ENCODE results near the gene CSNK1D.

CSNK1D gene

DNA sequence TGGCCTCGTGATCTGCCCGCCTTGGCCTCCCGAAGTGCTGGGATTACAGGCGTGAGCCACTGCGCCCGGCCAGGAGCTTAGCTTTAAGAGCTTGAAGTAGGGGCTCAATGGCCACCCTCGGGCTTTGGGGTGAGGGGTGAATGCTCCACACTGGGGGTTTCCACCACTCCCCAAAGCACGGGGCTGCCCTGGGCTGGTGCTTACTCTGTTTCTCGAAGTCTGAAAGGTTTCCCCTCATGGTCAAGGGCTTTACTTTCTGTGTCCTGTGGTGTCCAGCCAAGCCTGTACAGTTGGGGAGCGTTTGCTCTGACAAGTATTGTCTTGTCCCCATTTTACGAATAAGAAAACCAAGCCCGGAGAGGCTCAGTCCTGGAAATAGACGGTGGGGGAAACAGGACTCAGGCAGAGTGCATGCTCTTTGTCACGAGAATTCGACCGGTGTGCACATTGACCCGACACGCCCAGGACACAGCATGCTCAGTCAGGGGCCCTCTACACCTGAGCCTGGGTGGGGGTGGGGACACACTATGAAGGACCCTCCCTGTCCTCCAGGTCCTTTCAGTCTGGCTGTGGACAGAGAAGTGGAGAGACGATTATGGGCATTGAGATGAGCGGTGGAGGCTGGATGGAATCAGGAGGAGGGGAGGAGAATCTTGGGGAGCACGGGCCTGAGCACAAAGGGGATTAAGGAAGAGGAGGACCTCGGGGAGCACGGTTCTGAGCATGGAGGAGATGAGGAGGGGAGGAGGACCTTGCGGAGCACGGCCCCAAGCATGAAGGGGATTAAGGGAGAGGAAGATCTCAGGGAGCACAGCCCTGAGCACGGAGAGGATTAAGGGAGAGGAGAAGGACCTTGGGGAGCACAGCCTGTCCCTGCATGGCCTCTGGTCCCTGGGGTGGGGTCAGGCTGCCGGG lies 36.4 kb upstream of the CSNK1D start:
- no peak for DNase-seq

DNA sequence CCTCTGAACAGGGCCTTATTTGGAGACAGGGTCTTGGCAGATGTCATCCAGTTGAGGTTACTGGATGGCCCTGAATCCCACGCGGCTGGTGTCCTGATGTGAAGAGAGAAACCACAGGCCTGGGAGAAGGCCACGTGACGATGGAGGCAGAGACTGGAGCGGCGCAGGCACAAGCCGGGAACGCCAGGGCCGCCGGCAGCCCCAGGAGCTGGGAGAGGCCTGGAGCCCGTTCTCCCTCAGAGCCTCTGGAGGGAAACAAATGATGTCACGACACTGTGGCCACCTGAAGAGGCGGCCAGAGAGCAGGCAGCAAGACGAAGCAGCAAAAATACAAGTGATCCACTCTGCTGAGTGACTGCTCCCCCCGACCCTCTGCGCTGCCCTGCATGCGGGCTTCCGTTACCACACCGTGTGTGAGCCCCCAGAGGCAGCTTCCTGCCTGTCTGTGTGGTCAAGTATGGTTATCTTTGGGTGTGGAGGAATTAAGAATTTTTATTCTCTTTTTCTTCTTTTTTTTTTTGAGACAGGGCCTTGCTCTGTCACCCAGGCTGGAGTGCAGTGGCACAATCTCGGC lies 32.3 kb upstream of the CSNK1D start:
- no peak for DNase-seq

DNA sequence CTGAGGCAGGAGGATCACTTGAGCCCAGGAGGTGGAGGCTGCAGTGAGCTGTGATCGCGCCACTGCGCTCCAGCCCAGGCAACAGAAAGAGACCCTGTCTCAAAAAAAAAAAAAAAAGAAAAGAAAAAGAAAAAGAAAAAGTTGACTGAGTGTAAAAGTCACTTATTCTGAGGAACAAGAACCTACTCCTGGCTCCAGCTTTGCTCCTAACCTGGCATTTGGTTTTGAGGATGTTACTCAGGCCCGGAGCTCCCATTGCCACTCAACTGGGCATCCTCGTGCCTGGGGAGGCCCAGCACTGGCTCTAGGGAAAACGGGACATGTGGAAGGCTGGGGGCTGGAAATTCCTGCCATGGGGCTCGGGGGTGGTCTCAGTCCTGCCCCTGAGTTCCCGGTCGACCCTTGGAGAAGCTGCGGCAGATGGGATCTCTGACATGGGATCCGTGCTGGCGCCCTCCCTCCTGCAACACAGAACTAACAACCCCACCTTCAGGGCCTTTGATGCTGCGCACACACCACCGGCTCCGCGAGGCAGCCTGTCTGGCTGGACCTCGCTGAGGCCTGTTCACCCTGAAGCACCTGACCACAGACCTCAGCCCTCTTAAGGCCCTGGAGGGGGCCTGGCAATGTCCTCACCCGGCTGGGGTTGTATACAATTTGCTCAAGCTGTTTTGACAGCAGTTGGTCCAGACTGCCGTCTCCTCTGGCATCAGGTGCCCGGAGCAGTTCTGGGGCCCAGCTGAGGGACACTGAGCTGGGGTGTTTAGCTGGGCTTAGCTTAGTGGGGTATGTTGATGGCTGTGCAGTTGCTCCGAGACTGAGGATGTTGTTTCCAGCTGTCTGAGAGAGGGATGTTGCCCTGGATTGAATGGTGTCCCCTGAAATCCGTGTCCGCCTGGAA lies 31.6 kb upstream of the CSNK1D start:
- DNase-seq: no peak

DNA sequence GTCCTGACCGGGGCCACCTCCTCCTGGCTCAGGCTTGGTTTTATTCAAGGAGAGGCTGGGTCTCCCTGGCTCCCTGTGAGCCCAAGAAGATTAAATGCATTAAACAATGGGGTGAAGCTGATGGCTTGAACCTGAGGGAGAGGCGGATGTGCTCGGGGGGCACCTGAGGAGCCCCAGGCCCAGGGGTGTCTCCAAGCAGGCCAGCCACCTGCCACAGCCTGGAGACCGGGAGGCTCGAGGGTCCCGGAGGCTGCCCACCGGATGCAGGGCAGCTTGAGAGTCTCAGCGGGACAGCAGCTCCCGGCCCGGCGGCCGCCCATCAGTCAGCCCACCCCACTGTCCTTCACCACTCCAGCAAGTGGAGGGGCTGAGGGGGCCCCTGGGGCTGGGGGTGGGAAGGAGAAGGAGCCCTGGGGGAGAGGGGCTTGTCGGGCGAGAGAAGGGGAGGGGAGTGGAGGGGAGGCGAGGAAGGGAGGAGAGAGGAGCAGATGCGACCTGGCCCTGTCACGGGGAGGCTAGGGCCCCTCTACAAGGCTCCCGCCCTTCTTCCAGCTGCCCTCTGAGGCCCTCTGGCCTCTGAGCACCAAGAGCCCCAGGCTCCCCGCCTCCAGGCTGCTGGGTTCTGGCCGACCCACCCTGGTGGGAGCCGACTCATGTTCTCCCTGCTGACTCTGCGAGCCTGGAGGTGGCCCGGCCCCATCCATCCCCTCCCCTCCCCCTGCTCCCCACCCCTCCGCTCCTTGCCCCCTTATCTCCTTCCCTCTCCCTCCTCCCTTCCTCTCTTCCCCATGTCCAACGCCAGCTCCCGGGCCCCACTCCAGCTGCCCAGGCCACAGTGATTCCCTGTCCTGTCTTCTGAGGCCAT lies 30.7 kb upstream of the CSNK1D start:
- DNase-seq: no peak

DNA sequence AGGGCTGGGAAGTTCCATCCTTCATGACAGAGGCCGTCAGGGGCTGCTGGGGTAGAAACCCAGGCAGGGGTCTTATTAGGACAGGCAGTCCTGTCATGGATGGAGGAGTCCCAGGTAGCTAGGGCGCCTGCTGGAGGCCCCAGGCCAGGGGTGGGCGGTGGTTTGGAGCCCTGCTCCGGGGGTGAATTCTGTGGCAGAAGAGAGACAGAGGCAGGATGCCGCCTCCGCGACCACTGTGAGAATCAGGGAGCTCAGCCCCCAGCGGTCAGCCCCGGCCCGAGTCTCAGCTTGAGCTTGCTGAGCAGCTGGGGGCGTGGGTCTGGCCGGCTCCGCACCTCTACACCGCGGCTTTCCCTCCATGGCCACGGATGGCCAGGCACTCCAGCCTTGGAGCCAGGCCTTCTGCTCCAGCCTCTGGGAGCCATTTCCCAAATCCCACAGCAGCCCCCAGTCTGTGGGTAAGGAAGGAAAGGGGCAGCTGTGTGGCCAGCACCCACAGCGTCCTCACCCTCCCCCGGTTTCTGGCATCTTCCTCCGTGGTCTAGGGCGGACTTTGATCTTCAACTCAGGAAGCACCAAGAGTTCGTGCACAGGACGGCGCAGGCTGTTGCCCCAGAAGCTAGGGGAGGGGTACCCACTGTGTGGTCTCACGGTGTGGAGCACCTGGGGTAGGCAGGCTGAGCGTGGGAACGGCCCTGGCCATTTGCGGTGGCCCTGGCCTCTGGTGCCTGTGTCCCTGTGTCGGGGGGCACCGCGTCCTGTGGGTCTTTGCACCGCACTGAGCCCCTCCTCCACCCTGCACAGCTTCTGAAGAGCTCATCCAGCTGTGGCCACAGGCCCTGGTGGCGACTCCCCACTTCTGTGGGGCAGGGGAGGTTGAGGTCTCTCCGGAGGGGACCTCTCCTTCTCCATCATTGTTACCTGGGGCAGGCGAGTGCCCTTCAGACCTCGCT lies 29.8 kb upstream of the CSNK1D start:
- DNase-seq: no peak

DNA sequence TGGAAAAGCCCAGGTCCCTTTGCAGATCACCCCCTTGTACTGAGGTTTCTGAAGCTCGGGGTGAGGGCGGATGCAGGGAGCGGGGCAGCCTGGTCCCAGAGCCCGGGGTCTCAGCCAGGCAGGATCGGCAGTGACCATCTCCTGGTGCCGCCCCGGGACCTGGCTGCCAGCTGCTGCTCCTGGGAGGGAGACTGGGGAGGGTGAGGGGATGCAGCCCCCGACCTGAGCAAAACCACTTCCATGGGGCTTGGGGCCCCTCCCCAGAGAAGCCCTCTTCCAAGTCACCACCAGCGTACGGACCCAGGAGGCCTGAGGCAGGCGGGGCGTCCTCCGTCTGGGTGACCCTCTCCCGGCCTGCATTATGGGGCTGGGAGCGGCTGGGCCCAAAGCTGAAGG lies 29.1 kb upstream of the CSNK1D start:
- no peak for DNase-seq

DNA sequence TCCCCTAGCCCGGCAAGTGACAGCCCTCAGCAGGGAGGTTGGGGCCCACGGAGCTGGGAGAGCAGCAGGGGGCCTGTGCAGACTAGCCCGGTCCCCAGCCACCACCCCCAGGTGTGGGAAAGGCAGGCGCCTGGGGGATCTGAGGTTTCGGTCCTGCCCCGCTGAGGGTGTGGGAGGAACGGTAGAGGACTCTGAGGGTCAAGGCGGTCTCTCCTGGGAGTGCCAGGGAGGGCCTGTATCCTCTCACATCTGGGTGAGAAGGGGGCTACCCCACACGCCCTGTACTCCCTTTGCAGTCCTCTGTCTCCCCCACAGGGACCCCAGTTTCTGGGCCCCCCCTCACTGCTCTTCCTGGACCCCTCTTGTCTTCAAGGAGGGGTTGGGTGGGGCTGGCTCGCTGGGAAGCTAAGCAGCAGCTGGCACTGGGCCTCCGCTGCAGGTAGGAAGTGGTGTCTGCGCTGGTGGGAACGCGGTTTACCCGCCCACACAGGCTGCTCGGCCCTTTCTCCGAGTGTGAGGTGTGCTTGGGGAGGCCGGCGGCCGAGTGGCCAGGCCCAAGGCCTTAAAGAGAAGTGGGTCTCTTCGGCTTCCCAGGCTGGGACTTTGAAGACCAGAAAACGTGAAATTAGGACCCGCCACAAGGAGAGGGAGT lies 28.5 kb upstream of the CSNK1D start:
- DNase-seq: peak; percentile 47

DNA sequence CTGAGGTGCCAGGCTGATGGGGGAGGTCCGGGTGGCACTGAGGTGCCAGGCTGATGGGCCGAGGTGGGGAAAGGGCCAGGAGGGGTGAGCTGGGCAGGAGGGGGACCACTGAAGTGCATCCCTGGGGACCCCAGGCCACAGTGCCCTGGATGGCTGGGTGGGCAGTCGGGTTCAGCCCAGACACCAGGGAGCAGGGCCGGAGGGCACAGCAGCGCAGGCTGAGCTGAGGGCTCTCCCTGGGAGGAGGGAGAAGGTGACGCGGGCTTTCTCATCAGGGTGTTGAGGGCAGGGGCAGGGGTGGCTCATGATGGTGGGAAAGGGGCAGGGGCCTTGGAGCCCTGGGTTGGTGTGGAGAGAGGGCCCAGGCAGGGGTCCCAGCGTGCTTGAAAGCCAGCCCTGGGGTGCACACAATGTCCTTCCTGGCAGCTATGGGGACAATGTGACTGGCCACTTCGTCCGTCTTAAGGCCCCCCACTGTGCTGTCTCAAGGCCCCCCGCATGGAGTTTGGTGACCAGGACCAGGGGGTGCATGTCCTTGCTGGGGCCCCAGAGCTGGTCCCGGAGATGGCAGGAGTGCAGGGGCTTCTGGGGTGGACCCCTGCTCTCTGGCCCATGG lies 27.9 kb upstream of the CSNK1D start:
- no peak for DNase-seq

DNA sequence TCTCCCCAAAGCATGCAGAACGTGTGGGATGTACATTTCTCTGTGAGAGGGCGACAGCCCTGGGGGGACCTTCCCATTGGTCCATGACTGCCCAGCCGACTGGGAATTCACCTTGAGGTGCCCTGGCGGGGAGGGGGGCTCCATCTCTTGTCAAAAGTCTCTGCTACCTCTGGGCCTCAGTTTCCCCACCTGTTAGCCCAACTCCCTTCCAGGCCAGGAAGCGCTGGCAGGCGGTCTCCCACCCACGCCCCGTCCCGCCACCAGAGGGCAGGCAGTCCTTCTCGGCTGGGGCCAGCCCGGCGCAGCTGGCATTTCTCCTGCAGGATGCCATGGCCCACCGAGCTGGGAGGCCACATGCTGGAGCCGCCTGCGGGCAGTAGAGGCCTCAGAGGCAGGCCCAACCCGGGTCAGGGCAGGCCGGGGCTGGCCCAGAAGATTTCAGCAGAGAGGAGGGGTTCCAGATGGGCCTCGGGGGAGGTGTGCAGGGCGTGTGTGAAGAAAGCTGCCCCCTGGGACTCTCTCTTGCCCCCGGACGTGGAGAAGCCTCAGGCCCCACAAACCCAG lies 27.3 kb upstream of the CSNK1D start:
- no peak for DNase-seq

DNA sequence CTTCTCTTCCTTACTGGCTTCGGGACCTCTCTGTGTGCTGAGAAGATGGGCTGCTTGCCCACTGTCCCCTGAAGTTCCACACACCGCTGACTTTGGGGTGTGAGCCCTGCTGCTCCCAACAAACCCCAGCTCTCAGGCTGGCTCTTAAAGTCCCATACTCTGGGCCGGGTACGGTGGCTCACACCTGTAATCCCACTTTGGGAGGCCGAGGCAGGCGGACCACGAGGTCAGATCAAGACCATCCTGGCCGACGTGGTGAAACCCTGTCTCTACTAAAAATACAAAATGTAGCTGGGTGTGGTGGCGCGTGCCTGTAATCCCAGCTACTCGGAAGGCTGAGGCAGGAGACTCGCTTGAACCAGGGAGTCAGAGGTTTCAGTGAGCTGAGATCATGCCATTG lies 26.7 kb upstream of the CSNK1D start:
- DNase-seq: no peak

DNA sequence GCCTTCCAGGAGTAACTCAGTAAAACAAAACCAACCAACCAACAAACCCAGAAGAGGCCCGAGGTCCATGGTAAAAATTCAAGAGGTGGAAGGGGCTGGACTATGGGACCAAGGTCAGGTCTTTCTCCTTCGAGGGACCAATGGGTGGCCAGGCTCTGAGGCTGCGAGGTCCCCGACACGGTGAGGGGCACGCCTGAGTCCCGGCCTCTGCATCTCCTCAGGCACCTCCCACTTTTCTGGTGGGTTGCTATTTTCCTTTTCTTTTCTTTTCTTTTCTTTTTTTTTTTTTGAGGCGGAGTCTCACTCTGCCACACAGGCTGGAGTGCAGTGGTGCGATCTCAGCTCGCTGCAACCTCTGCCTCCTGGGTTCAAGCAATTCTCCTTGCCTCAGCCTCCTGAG lies 26.0 kb upstream of the CSNK1D start:
- no peak for DNase-seq

DNA sequence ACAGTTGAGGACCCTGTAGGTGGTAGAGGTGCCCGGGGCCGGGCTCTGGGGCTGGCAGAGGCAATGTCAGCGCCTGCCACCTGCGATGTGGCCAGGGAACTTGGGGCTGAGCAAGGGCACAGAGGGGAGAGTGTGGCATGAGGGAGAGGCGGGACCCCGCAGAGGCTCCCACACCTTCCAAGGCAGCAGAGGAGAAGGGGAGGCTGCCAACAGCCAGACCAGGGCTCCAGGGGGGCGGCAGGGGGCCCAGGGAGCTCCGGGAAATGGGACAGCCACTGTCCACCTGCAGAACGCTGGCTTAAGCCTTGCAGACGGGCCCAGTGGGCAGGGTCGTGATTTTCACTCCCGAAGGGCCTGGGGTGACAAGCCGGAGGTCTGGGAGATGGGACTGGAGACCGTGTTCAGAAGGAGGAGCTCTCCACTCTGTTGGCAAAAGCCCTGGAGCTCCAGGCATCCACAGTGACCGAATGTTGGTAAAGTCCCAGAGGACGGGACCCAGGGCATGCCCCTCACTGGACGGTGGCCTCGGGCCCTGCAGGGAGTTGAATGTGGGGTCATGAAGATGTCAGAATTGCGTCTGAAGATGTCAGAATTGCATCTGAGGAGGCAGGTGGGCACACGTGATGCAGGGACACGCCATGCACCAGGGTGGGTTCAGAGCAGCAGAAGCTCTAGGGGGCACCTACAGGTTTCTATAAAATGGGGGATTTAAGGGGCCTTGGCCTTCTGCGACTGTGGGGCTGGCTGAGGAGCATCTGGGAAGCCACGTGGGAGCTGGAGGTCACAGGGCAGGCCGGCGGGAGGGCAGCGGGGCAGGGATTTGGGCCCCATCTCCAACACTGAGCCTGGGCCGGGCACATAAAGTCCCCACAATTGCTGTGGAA lies 25.3 kb upstream of the CSNK1D start:
- no peak for DNase-seq

DNA sequence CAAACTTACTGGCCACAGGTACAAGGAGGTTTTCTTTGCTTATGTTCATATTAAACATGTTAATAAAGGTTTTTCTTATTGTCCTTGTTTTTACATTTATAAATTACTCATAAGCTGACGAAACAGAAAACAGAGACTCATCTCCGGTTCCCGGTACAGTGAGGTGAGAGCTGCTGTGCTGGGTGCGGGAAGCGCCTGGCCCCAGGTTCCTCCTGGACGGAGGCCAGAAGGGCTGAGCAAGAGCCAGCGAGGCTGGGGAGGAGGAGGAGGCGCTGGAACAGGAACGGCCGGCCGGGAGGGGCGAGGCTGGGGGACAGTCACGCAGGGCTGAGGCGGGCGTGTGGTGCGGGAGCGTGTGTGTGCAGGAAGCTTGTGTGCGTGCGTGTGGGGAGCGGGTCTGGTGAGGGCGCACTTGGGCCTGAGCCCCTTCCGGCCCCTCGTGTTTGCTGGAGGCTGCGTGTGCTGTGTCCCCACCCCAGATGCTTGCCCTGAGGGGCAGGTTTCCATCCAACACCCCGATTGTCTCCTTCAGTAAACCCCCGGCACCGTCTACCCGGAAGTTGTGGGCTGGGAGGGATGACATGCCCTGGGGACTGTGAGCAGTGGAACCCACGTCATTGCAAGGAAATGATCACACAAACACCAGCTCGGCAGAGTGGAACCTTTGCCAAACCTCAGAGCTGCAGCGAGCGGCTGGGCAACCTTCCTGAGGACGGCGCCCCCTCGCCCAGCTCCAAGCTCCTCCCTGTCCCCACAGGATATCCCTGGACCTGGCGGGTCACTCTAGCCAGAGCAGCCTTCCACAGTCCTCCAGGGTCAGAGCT lies 24.4 kb upstream of the CSNK1D start:
- DNase-seq: peak; percentile 86

DNA sequence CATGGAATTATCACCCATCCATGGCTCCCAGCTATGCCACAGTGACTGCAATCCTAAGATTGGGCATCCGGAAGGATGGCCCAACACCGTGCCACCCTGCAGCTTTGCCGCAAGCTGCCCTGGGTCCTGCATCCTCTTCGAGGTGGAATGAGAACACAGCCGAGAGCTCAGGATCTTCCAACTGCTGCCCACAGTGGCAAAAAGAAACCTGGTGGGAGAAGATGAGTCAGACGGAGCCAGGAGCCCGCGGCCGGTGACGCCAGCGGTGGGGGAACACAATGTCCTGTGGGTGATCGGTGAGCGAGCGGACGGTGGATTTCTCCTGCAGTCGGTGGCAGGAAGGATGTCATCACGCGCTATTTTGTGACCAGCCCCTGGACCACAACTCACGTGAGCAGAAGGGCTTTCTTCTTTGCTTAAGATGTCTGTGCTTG lies 23.8 kb upstream of the CSNK1D start:
- DNase-seq: peak; percentile 84

DNA sequence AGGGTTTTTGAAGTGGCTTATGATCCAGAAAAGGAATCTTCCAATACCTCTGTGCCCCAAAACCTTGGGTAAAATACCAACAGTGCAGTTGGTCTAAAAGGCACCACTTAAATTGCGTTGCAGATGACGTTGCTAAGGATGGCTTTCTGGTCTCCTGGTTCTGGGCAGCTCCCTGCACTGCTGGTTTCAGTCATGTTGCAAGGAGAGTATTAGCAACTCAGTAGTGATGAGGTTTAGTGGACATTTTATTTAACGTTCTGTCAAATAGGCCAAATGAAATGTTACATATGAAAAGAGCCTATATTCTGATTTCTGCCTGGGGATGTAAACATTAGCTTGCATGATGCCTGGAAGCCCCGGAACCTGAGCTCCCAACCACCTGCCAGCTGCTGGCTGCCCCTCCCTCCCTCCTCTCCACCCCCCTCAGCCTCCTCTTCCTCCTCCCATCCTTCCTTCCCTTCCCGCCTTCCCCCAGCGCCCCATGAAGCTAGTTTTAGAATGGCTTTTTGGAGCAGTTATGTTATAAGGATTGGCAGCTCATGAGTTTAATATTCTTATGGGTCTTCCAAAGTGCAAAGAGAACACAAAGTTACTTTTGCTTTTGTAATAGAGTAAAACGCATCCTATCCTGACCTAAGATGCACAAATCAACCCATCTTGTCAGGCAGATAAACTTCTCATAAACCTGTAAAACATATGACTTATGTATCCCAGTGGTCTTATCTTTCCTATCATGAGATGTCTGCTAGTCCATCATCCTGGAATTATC lies 23.2 kb upstream of the CSNK1D start:
- DNase-seq: no peak

DNA sequence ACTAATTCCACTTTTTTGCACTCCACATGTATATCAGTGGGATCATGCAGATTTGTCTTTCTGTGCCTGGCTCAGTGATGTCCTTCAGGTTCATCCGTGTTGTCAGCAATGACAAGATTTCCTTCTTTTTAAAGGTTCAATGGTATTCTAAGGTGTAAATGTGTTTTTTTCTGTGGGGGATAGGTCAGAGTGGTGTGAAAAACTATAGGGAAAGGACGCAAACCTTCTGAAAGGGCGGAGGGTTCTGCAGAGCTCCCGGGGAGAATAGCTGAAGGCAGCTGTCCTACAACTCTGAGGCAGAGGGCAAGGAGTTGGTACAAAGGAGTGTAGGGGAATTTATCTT lies 21.9 kb upstream of the CSNK1D start:
- no peak for DNase-seq

DNA sequence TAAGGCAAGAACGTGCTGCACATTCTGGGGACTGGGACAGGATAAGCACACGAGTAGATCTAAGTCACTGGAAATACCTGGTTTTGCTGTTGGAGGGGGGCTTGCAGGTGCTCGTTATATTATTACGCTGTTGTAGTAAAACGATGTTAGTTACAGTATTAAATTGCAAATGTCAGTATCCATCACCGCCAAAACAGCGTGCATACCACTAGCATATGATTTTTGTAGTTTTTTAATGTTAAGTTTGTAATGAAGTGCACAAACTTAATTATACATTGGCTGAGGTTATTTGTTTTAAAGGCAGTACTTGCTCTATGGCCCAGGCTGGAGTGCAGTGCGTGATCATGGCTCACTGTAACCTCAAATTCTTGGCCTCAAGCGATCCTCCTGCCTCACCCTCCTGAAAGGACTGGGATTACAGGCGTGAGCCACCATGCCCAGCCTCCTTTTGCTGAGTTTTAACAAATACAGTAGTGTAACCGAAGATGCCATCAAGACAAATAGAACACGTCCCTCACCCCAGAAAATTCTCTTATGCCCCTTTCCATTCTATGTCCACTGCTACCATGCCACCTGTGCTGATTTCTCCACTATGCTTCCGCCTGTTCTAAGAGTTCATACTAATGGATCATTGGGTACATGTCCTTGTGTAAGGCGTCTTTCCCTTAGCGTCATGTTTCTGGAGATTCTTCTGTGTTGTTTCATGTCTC lies 20.7 kb upstream of the CSNK1D start:
- DNase-seq: no peak
